ENCODE results near the gene FRAS1.
"Not testable (repeated sequence)": the region's sequence is repeated elsewhere in the genome, so short reads cannot be mapped to it uniquely, and the experiment has no call there.

FRAS1 gene

GRCh38 chr4:78325271-78326157, 268.4 kb downstream of the FRAS1 start:
- no peak for DNase-seq (ENCODE audit: low read depth in 3 of 3)

- DNase-seq (ENCODE audit: low read depth in 3 of 3) = not testable (repeated sequence)
Measured at GRCh38 chr4:78328591-78328990, 271.5 kb downstream of the FRAS1 start.

GRCh38 chr4:78331186-78331585, 274.1 kb downstream of the FRAS1 start:
- DNase-seq (ENCODE audit: low read depth in 3 of 3) = no peak

GRCh38 chr4:78331965-78332364, 274.8 kb downstream of the FRAS1 start:
- DNase-seq (ENCODE audit: low read depth in 3 of 3) = no peak

GRCh38 chr4:78332976-78333375, 275.9 kb downstream of the FRAS1 start:
- no peak for DNase-seq (ENCODE audit: low read depth in 3 of 3)

GRCh38 chr4:78336093-78336943, 279.2 kb downstream of the FRAS1 start:
- DNase-seq (ENCODE audit: low read depth in 3 of 3) = no peak

GRCh38 chr4:78337244-78338020, 280.3 kb downstream of the FRAS1 start:
- no peak for DNase-seq (ENCODE audit: low read depth in 3 of 3)

GRCh38 chr4:78342125-78342524, 285.0 kb downstream of the FRAS1 start:
- no peak for DNase-seq (ENCODE audit: low read depth in 3 of 3)

- no peak for DNase-seq (ENCODE audit: low read depth in 3 of 3)
Measured at GRCh38 chr4:78343682-78344081, 286.6 kb downstream of the FRAS1 start.

- no peak for DNase-seq (ENCODE audit: low read depth in 3 of 3)
Measured at GRCh38 chr4:78345237-78345636, 288.1 kb downstream of the FRAS1 start.

- DNase-seq (ENCODE audit: low read depth in 3 of 3) = no peak
Measured at GRCh38 chr4:78346222-78346621, 289.1 kb downstream of the FRAS1 start.

GRCh38 chr4:78347527-78347926, 290.4 kb downstream of the FRAS1 start:
- no peak for DNase-seq (ENCODE audit: low read depth in 3 of 3)

GRCh38 chr4:78353921-78354320, 296.8 kb downstream of the FRAS1 start:
- no peak for DNase-seq (ENCODE audit: low read depth in 3 of 3)

- DNase-seq (ENCODE audit: low read depth in 3 of 3) = no peak
Measured at GRCh38 chr4:78354782-78355181, 297.7 kb downstream of the FRAS1 start.

- DNase-seq (ENCODE audit: low read depth in 3 of 3) = no peak
Measured at GRCh38 chr4:78355306-78355705, 298.2 kb downstream of the FRAS1 start.

- DNase-seq (ENCODE audit: low read depth in 3 of 3) = no peak
Measured at GRCh38 chr4:78356251-78356786, 299.2 kb downstream of the FRAS1 start.

- DNase-seq (ENCODE audit: low read depth in 3 of 3) = no peak
Measured at GRCh38 chr4:78357122-78357521, 300.0 kb downstream of the FRAS1 start.

- DNase-seq (ENCODE audit: low read depth in 3 of 3) = no peak
Measured at GRCh38 chr4:78360466-78360865, 303.3 kb downstream of the FRAS1 start.

- no peak for DNase-seq (ENCODE audit: low read depth in 3 of 3)
Measured at GRCh38 chr4:78361621-78362120, 304.5 kb downstream of the FRAS1 start.

GRCh38 chr4:78362310-78362709, 305.2 kb downstream of the FRAS1 start:
- no peak for DNase-seq (ENCODE audit: low read depth in 3 of 3)

GRCh38 chr4:78363031-78363570, 306.0 kb downstream of the FRAS1 start:
- DNase-seq (ENCODE audit: low read depth in 3 of 3) = no peak

All from stimulated activated CD4-positive, alpha-beta T cell treated with anti-CD3 and anti-CD28 coated beads, TNF-alpha, amount 100 ng/mL, for 48 hours (primary cell).